ENCODE data around the gene CTNND2. TPM values are rescaled to one million over a fixed set of nuclear protein-coding genes. Genes with fewer than 3 reads are reported as not detected.

Gene CTNND2
- polyA plus RNA-seq, 1 of the 3 experiments (the other 2 are of a cell fraction), result not detected

GRCh38 chr5:11681796-11682195 is 222.4 kb downstream of the CTNND2 start:
- CTCF ChIA-PET, result no interaction called here

More at GRCh38 chr5:11681796-11682195, 222.4 kb downstream of the CTNND2 start:
- TF ChIP-seq RFX5 (IDR thresholded peaks at IDR 0.05; ENCODE audit: low read length) (no peak), NRF1 (IDR thresholded peaks at IDR 0.05; ENCODE audit: low read depth, low read length) (no peak), RXRA (IDR thresholded peaks at IDR 0.05; ENCODE audit: borderline replicate concordance, low read depth) (no peak), FOXJ3 (CRISPR knock-in tag; IDR thresholded peaks at IDR 0.05) (no peak), RCOR1 (IDR thresholded peaks at IDR 0.05; ENCODE audit: low read length) (no peak), FOSL2 (IDR thresholded peaks at IDR 0.05; ENCODE audit: borderline replicate concordance, low read depth) (no peak), GABPA (IDR thresholded peaks at IDR 0.05; ENCODE audit: low read depth) (no peak), TCF12 (IDR thresholded peaks at IDR 0.05) (no peak), IRF3 (IDR thresholded peaks at IDR 0.05; ENCODE audit: low read depth, low read length) (no peak), NFIC (IDR thresholded peaks at IDR 0.05; ENCODE audit: borderline replicate concordance) (no peak), REST (IDR thresholded peaks at IDR 0.05; ENCODE audit: low read depth, low read length) (no peak), TEAD4 (IDR thresholded peaks at IDR 0.05; ENCODE audit: borderline replicate concordance, insufficient read depth) (no peak), FOXM1 (IDR thresholded peaks at IDR 0.05; ENCODE audit: low read depth) (no peak), USF1 (IDR thresholded peaks at IDR 0.05; ENCODE audit: borderline replicate concordance, low read depth) (no peak), PBX3 (IDR thresholded peaks at IDR 0.05) (no peak), ELF1 (IDR thresholded peaks at IDR 0.05) (no peak)
- 42% methylated on average over 4 of the region's 4 CpGs for WGBS (ENCODE audit: low lambda C conversion rate)
- H3K36me3 ChIP-seq (replicated peaks in 1 of 2; ENCODE audit: control insufficient read depth in 1 of 2, insufficient read depth in 2 of 2, low read length in 1 of 2), result no peaks in the 10 kb centered on the region
- H3K9ac ChIP-seq, result no peak overlapping the region
- no peaks in the 10 kb centered on the region for H3K9me3 ChIP-seq
- H2AFZ ChIP-seq (ENCODE audit: low read depth), result no peak overlapping the region
- no peaks in the 10 kb centered on the region for H3F3A ChIP-seq (replicated peaks; ENCODE audit: insufficient read depth)
- POLR2A ChIA-PET, result no interaction called here
- H3K79me2 ChIP-seq (ENCODE audit: insufficient read depth), result no peaks in the 10 kb centered on the region
- H3K9me2 ChIP-seq, result no peaks in the 10 kb centered on the region
- H3K4me1 ChIP-seq (ENCODE audit: control insufficient read depth in 1 of 2, insufficient read depth in 2 of 2, low read depth in 1 of 2, low read length in 1 of 2), result no peaks in the 10 kb centered on the region
- no peak overlapping the region for H3K4me2 ChIP-seq
- H3K4me3 ChIP-seq (ENCODE audit: low read depth in 2 of 2, low read length in 1 of 2), result no peak overlapping the region
- H4K20me1 ChIP-seq (ENCODE audit: insufficient read depth), result no peaks in the 10 kb centered on the region
- no peak overlapping the region for H3K27ac ChIP-seq (ENCODE audit: low read depth in 2 of 2, low read length in 1 of 2)
- H3K27me3 ChIP-seq (ENCODE audit: insufficient read depth), result no peaks in the 10 kb centered on the region
- no peak for DNase-seq

Data from SK-N-SH (cell line).